BJ (cell line): ENCODE measurements around the gene NRM. TPM values are rescaled to one million over a fixed set of nuclear protein-coding genes. Genes with fewer than 3 reads are reported as not detected.
A peak's percentile ranks its signal among the peaks of the same experiment; 100 is the strongest.

Experiments
- CTCF ChIA-PET: fragments of 350-600 bp; formaldehyde crosslinking; extraction: SDS; loops from one replicate; lab custom pipeline; 2021; ENCODE audit warnings: antibody characterized with exemption, inconsistent platforms; lab: Yijun Ruan, JAX
- POLR2A ChIA-PET: fragments of 300-600 bp; sonication (Branson Sonifier 250); formaldehyde crosslinking; extraction: SDS; loops from one replicate; lab custom pipeline; 2021; ENCODE audit warnings: antibody characterized with exemption; lab: Charles Lee
- DNase-seq: peaks from one replicate; pipeline ENCODE4 v3.0.0-alpha.2; 2011; ENCODE audit warnings: low read depth
- H3K27me3 ChIP-seq: 2 replicates; pipeline ENCODE4 v1.6.0; 2011; ENCODE audit warnings: low read length; ENCODE audit not compliant: control insufficient read depth, insufficient read depth
- H3K36me3 ChIP-seq: 2 replicates; pipeline ENCODE4 v1.5.1; 2011; ENCODE audit warnings: low read length; ENCODE audit not compliant: control insufficient read depth, insufficient read depth
- H3K4me3 ChIP-seq: 2 replicates; pipeline ENCODE4 v1.5.1; 2011; ENCODE audit warnings: low read depth, mild to moderate bottlenecking, control low read depth, low read length
- CTCF ChIP-seq: IDR thresholded peaks from 2 replicates; pipeline ENCODE4 v1.5.1; 2011; ENCODE audit warnings: low read depth, mild to moderate bottlenecking, control low read depth, inconsistent platforms, low read length, moderate library complexity; ENCODE audit not compliant: insufficient read depth
- polyA plus RNA-seq: library from polyadenylated mRNA; depleted of rRNA; stranded (reverse); fragments of >200 nt; gene quantifications from 2 replicates; pipeline ENCODE4 v1.2.3, GENCODE V29; 2011

Gene NRM
- polyA plus RNA-seq, 1 experiment, result 19.7 TPM

GRCh38 chr6:30654798-30655742 is 35.7 kb downstream of the NRM start:
- CTCF ChIA-PET, result no interaction called here
- POLR2A ChIA-PET, result no interaction called here
- no peak for DNase-seq
- Histone ChIP-seq H3K27me3 (no peaks in the 10 kb centered on the region), H3K4me3 (no peak overlapping the region), H3K36me3 (peaks cover 40% of the 10 kb centered on the region)
- TF ChIP-seq CTCF, result no peak

GRCh38 chr6:30651143-30651542 is 39.6 kb downstream of the NRM start:
- ChIA-PET POLR2A (no interaction called here), CTCF (interaction anchor here (1.0 to 3.2 kb wide), 3 partner anchors 12 to 28 kb away, joined by 4 to 7 read pairs (median 5); partner anchors contain the start of gene DHX16)
- H3K27me3 ChIP-seq, result no peaks in the 10 kb centered on the region
- no peak for DNase-seq
- no peak for TF ChIP-seq CTCF
- no peak overlapping the region for H3K4me3 ChIP-seq
- peaks cover 19% of the 10 kb centered on the region for H3K36me3 ChIP-seq

- POLR2A ChIA-PET, result no interaction called here
- H3K36me3 ChIP-seq, result peaks cover 2% of the 10 kb centered on the region
- TF ChIP-seq CTCF, result no peak
- no peak for DNase-seq
- no peaks in the 10 kb centered on the region for H3K27me3 ChIP-seq
- peak overlapping the region; percentile 94 for H3K4me3 ChIP-seq
- CTCF ChIA-PET, result interaction anchor here (1.0 to 1.3 kb wide), 2 partner anchors 25 to 32 kb away, joined by 4 to 5 read pairs; partner anchors contain the start of gene DHX16
Observed at GRCh38 chr6:30647242-30648116, 43.3 kb downstream of the NRM start.

- Histone ChIP-seq H3K36me3 (no peaks in the 10 kb centered on the region; the same call in 1 of the 2 replicates), H3K27me3 (no peaks in the 10 kb centered on the region), H3K4me3 (peak within 1 kb of the TSS; percentile 94)
- no peak for TF ChIP-seq CTCF
- ChIA-PET CTCF (no interaction called here), POLR2A (interaction anchor here (0.6 kb wide), 2 partner anchors 32 to 77 kb away, joined by 6 to 9 read pairs; no protein-coding TSS in a partner anchor)
- peak; percentile 54 for DNase-seq
Observed at GRCh38 chr6:30646450-30647241, 44.1 kb downstream of the NRM start, which contains the start of gene C6orf136. Gene C6orf136, plus strand, starts transcription at chr6:30647133. Its CDS starts 99 bp downstream, at chr6:30647232.
